Measurements from ENCODE around the gene CHKB. TPM values are rescaled to one million over a fixed set of nuclear protein-coding genes. Genes with fewer than 3 reads are reported as not detected.

CHKB gene
- total RNA-seq, 1 donor from 2014 or later, result 36.1 TPM

DNA sequence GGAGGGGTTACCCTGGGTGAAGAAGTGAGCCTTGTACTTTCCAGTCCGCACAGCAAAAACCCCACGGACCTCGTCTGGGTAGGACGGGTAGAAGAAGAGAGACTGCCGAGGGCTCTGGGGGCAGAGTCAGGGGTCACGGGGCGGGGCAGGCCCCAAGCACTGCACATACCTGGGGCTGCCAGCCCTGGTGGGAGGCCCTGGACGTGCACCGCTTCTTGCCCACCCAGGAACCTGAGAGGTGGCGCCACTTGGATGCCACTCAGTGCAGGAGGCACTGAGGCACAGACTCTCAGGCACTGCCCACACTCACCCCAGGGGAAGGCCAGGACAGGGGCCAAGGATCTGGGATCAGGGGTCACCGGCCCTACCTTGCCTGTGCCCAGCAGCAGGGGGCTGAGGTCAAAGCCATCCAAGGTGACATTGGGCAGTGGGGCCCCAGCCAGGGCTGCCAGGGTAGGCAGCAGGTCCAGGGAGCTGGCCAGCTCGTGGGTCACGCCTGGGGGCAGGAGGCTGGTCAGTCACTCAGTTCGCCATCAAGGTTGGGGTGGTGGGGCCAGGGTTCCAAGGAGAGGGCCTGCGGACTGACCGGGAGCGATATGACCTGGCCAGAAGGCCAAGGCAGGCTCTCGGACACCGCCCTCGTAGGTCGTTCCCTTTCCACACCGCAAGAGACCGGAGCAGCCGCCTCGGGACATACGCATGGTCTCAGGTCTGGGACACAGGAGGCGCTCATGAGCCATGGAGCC is 43.1 kb upstream of the CHKB start:
- H3K4me2 ChIP-seq (ENCODE audit: low read length), result no peak overlapping the region
- Mint-ChIP-seq H3K9me3 (ENCODE audit: unreplicated experiment) (no peaks in the 10 kb centered on the region), H3K4me1 (ENCODE audit: low read depth, unreplicated experiment) (peaks cover 11% of the 10 kb centered on the region), H3K36me3 (ENCODE audit: low read depth, unreplicated experiment) (peaks cover 2% of the 10 kb centered on the region), H3K27ac (ENCODE audit: unreplicated experiment) (no peak overlapping the region), H3K4me3 (ENCODE audit: unreplicated experiment) (no peak overlapping the region), H3K27me3 (ENCODE audit: low read depth, unreplicated experiment) (peaks cover 5% of the 10 kb centered on the region)
- no peaks in the 10 kb centered on the region for H3K36me3 ChIP-seq (ENCODE audit: insufficient read depth, low read length)
- TF ChIP-seq EZH2 (IDR thresholded peaks at IDR 0.05; ENCODE audit: insufficient read depth, low read length), result no peak
- no peak overlapping the region for H2AFZ ChIP-seq (ENCODE audit: low read depth, low read length)
- no peaks in the 10 kb centered on the region for H3K9me3 ChIP-seq (ENCODE audit: insufficient read depth, low read depth, low read length)
- no peaks in the 10 kb centered on the region for H3K79me2 ChIP-seq (ENCODE audit: insufficient read depth, low read length)
- no peak overlapping the region for H3K27ac ChIP-seq (ENCODE audit: low read depth, low read length)
- no peak for DNase-seq (ENCODE audit: low read depth)
- H3K4me1 ChIP-seq (ENCODE audit: insufficient read depth, low read length), result peaks cover 13% of the 10 kb centered on the region
- H3K4me3 ChIP-seq (ENCODE audit: insufficient read depth, low read depth, low read length), result no peak overlapping the region
- H3K27me3 ChIP-seq (ENCODE audit: insufficient read depth, low read length), result peaks cover 10% of the 10 kb centered on the region
- no peak overlapping the region for H3K9ac ChIP-seq (ENCODE audit: low read length)
- H4K20me1 ChIP-seq (ENCODE audit: insufficient read depth, low read length), result peaks cover 7% of the 10 kb centered on the region
- FAIRE-seq, result no peak

DNA sequence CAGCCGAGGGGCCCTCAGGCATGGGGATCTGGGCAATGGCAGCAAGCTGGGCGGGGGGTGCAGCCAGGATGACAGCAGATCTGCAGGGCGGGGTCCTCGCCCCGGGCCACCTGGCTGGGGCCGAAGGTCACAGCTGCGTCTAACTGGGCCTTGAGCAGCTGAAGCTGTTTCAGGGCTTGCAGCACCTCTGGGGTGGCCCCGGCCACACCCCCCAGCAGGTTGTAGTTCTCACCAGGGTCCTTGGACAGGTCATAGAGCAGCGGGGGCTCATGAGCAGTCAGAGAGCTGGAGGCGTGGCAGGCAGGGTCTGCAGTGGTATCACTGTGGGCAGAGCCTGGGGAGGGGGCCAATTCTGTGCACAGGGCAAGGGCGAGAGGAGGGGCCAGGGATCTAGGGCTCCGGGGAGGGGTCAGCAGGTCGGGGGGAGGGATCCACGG is 42.5 kb upstream of the CHKB start:
- Histone ChIP-seq H3K4me1 (ENCODE audit: insufficient read depth, low read length) (peaks cover 13% of the 10 kb centered on the region), H3K27ac (ENCODE audit: low read depth, low read length) (no peak overlapping the region)

DNA sequence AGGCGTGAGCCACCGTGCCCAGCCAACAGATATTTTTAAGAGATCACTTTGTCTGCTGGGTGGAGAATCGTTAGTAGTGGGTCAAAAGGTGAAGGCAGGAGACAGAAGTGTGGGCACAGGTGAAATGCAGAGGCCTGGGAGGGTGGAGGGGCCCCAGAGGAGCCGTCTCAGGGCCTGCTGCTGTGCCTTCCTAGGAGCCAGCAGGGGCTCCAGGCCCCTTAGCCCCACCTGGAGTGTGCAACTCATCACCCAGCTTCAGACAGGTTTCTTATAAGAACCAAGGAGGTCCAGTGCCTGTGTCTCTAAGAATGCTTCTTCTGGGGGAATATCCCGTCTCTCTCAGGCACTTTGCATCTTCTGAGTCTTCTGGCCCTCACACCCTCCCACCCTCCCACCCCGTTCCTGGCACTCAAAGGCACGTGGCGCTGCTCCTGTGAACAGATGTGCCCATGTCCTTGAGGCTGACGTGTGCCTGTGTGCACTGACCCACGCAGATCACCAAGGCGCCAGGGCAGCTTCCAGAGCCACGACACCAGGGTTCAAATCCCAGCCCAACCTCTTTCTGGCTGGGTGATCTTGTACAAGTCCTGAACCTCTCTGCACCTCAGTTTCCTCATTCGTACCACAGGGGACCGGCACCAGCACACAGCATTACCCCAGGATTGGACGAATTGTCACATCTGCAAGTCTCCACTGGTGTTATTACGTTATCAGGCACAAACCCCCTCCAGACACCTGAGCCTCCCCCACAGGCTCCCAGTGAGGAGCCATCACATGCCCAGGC is 41.9 kb upstream of the CHKB start:
- H3K4me3 ChIP-seq (ENCODE audit: insufficient read depth, low read depth, low read length), result no peak overlapping the region
- peaks cover 13% of the 10 kb centered on the region for H3K27me3 ChIP-seq (ENCODE audit: insufficient read depth, low read length)
- H3K9ac ChIP-seq (ENCODE audit: low read length), result no peak overlapping the region
- H3K27me3 Mint-ChIP-seq (ENCODE audit: low read depth, unreplicated experiment), result peaks cover 11% of the 10 kb centered on the region
- H3K27ac ChIP-seq (ENCODE audit: low read depth, low read length), result no peak overlapping the region
- H3K4me3 Mint-ChIP-seq (ENCODE audit: unreplicated experiment), result peak overlapping the region; percentile 50
- no peaks in the 10 kb centered on the region for H3K79me2 ChIP-seq (ENCODE audit: insufficient read depth, low read length)
- no peak overlapping the region for H3K27ac Mint-ChIP-seq (ENCODE audit: unreplicated experiment)
- H3K4me2 ChIP-seq (ENCODE audit: low read length), result no peak overlapping the region
- H3K4me1 Mint-ChIP-seq (ENCODE audit: low read depth, unreplicated experiment), result peaks cover 11% of the 10 kb centered on the region
- H3K36me3 Mint-ChIP-seq (ENCODE audit: low read depth, unreplicated experiment), result peaks cover 2% of the 10 kb centered on the region
- no peaks in the 10 kb centered on the region for H3K36me3 ChIP-seq (ENCODE audit: insufficient read depth, low read length)
- no peak overlapping the region for H2AFZ ChIP-seq (ENCODE audit: low read depth, low read length)
- no peak for TF ChIP-seq EZH2 (IDR thresholded peaks at IDR 0.05; ENCODE audit: insufficient read depth, low read length)
- TF ChIP-seq, protein P1, sequence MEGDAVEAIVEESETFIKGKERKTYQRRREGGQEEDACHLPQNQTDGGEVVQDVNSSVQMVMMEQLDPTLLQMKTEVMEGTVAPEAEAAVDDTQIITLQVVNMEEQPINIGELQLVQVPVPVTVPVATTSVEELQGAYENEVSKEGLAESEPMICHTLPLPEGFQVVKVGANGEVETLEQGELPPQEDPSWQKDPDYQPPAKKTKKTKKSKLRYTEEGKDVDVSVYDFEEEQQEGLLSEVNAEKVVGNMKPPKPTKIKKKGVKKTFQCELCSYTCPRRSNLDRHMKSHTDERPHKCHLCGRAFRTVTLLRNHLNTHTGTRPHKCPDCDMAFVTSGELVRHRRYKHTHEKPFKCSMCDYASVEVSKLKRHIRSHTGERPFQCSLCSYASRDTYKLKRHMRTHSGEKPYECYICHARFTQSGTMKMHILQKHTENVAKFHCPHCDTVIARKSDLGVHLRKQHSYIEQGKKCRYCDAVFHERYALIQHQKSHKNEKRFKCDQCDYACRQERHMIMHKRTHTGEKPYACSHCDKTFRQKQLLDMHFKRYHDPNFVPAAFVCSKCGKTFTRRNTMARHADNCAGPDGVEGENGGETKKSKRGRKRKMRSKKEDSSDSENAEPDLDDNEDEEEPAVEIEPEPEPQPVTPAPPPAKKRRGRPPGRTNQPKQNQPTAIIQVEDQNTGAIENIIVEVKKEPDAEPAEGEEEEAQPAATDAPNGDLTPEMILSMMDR (IDR thresholded peaks at IDR 0.05; ENCODE audit: insufficient read depth, low read depth, low read length), result no peak
- no peaks in the 10 kb centered on the region for H3K9me3 Mint-ChIP-seq (ENCODE audit: unreplicated experiment)
- no peaks in the 10 kb centered on the region for H3K9me3 ChIP-seq (ENCODE audit: insufficient read depth, low read depth, low read length)
- peaks cover 13% of the 10 kb centered on the region for H3K4me1 ChIP-seq (ENCODE audit: insufficient read depth, low read length)
- H4K20me1 ChIP-seq (ENCODE audit: insufficient read depth, low read length), result peaks cover 9% of the 10 kb centered on the region
- FAIRE-seq (no peak), DNase-seq (ENCODE audit: low read depth) (no peak)

More for the DNA sequence above, 42.5 kb upstream of the CHKB start:
- H3K9me3 ChIP-seq (ENCODE audit: insufficient read depth, low read depth, low read length), result no peaks in the 10 kb centered on the region
- DNase-seq (ENCODE audit: low read depth) (no peak), FAIRE-seq (no peak)
- Mint-ChIP-seq H3K27me3 (ENCODE audit: low read depth, unreplicated experiment) (peaks cover 5% of the 10 kb centered on the region), H3K9me3 (ENCODE audit: unreplicated experiment) (no peaks in the 10 kb centered on the region), H3K4me1 (ENCODE audit: low read depth, unreplicated experiment) (peaks cover 11% of the 10 kb centered on the region), H3K4me3 (ENCODE audit: unreplicated experiment) (no peak overlapping the region), H3K36me3 (ENCODE audit: low read depth, unreplicated experiment) (peaks cover 2% of the 10 kb centered on the region), H3K27ac (ENCODE audit: unreplicated experiment) (no peak overlapping the region)
- TF ChIP-seq EZH2 (IDR thresholded peaks at IDR 0.05; ENCODE audit: insufficient read depth, low read length), result no peak
- TF ChIP-seq, protein P1 (IDR thresholded peaks at IDR 0.05; ENCODE audit: insufficient read depth, low read depth, low read length), result no peak
- H3K4me3 ChIP-seq (ENCODE audit: insufficient read depth, low read depth, low read length), result no peak overlapping the region
- H3K79me2 ChIP-seq (ENCODE audit: insufficient read depth, low read length), result no peaks in the 10 kb centered on the region
- no peaks in the 10 kb centered on the region for H3K36me3 ChIP-seq (ENCODE audit: insufficient read depth, low read length)
- peaks cover 9% of the 10 kb centered on the region for H4K20me1 ChIP-seq (ENCODE audit: insufficient read depth, low read length)
- H2AFZ ChIP-seq (ENCODE audit: low read depth, low read length), result no peak overlapping the region
- peaks cover 11% of the 10 kb centered on the region for H3K27me3 ChIP-seq (ENCODE audit: insufficient read depth, low read length)
- no peak overlapping the region for H3K4me2 ChIP-seq (ENCODE audit: low read length)
- H3K9ac ChIP-seq (ENCODE audit: low read length), result no peak overlapping the region
